Measurements from ENCODE around the gene SGMS1.

DNA sequence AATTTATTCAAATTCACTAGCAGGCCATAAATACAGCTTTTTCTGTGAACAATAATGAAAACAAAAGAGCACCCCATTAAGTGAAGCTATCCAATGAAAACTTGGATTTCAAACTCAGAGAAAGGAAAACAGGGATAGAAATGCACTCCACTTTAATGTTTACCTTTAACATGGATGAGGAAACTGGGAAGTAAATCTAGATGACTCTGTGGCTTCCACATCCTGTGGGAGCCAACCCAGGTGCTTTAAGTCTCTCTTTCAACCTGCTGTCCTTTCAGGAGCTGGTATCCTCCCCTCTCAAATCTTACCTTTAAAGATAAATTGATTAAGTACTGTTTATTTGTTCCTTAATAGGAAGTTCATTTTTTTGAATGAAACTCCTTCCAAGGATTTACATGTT lies 21.5 kb upstream of the SGMS1 start:
- no peak for TF ChIP-seq HMGXB4 (CRISPR knock-in tag; IDR thresholded peaks at IDR 0.05; ENCODE audit: borderline replicate concordance)
- TF ChIP-seq, protein P1, sequence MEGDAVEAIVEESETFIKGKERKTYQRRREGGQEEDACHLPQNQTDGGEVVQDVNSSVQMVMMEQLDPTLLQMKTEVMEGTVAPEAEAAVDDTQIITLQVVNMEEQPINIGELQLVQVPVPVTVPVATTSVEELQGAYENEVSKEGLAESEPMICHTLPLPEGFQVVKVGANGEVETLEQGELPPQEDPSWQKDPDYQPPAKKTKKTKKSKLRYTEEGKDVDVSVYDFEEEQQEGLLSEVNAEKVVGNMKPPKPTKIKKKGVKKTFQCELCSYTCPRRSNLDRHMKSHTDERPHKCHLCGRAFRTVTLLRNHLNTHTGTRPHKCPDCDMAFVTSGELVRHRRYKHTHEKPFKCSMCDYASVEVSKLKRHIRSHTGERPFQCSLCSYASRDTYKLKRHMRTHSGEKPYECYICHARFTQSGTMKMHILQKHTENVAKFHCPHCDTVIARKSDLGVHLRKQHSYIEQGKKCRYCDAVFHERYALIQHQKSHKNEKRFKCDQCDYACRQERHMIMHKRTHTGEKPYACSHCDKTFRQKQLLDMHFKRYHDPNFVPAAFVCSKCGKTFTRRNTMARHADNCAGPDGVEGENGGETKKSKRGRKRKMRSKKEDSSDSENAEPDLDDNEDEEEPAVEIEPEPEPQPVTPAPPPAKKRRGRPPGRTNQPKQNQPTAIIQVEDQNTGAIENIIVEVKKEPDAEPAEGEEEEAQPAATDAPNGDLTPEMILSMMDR (IDR thresholded peaks at IDR 0.05), result no peak
- TF ChIP-seq RCOR1 (IDR thresholded peaks at IDR 0.05; ENCODE audit: low read depth, low read length), result no peak
- no peak for TF ChIP-seq RAD21 (conservative IDR thresholded peaks at IDR 0.05 in 1 of 2, IDR thresholded peaks at IDR 0.05 in 1 of 2)
- no peak for TF ChIP-seq EHMT2 (IDR thresholded peaks at IDR 0.05; ENCODE audit: low read depth)
- TF ChIP-seq, protein P2, sequence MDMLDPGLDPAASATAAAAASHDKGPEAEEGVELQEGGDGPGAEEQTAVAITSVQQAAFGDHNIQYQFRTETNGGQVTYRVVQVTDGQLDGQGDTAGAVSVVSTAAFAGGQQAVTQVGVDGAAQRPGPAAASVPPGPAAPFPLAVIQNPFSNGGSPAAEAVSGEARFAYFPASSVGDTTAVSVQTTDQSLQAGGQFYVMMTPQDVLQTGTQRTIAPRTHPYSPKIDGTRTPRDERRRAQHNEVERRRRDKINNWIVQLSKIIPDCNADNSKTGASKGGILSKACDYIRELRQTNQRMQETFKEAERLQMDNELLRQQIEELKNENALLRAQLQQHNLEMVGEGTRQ (IDR thresholded peaks at IDR 0.05), result no peak
- TF ChIP-seq, protein P3, sequence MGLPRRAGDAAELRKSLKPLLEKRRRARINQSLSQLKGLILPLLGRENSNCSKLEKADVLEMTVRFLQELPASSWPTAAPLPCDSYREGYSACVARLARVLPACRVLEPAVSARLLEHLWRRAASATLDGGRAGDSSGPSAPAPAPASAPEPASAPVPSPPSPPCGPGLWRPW (IDR thresholded peaks at IDR 0.05), result no peak
- no peak for TF ChIP-seq POLR2A (IDR thresholded peaks at IDR 0.05; ENCODE audit: low read length)
- no peak for TF ChIP-seq MAX (IDR thresholded peaks at IDR 0.05)
- no peak for TF ChIP-seq JUN (IDR thresholded peaks at IDR 0.05)
- TF ChIP-seq KDM1A (IDR thresholded peaks at IDR 0.05; ENCODE audit: low read depth), result no peak
- no peak for TF ChIP-seq PBX3 (IDR thresholded peaks at IDR 0.05)

All from A549 (cell line).